Measurements from ENCODE around the gene SYNPO2.
"Not testable (repeated sequence)": the region's sequence is repeated elsewhere in the genome, so short reads cannot be mapped to it uniquely, and the experiment has no call there.

Gene SYNPO2

DNA sequence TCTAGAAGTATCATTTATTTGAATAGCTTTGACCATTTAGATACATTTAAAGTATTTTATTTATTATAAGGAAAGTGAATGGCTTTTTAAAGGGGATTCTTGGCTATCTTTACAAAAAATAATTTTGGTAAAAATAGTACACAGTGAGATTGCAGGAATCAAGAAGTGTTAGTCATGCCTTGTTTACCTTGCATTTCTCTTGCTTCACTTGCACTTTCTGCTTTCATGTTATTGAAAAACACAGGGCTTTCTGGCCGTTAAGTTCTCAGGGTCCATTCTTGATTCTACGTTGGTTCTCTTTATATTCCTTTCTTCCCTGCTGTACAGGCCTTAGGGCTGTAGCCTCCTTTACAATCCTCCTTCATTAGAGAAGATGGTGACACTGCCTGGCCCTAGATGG lies 30.9 kb upstream of the SYNPO2 start:
- H3K27ac ChIP-seq (ENCODE audit: low read depth, low read length): no peak overlapping the region
- H3K27me3 ChIP-seq (ENCODE audit: control insufficient read depth, insufficient read depth, low read length): no peaks in the 10 kb centered on the region
- H3K4me1 ChIP-seq (ENCODE audit: control insufficient read depth, insufficient read depth, low read length): no peaks in the 10 kb centered on the region
- H3K4me3 ChIP-seq (ENCODE audit: low read length): no peak overlapping the region
- H3K36me3 ChIP-seq (ENCODE audit: control insufficient read depth, insufficient read depth, low read length): no peaks in the 10 kb centered on the region
- H3K9ac ChIP-seq (ENCODE audit: low read length): no peak overlapping the region

DNA sequence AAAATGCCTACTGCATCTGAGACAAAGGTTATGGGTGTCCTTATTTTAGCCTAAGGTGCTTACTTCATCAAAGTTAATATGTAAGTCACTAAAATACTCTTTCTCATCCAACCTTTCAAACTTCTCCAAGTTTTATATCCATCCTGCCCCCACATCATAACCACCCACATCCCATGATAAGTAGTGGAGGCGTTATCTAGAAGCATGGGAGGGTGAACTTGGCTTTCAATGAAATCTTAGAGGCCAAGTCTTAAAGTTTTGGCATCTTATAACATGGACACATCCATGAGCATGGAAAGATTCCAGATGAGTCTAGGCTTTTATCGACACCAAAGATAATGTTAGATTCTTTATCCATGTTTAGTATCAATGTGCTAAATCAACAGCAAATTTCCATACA lies 29.9 kb upstream of the SYNPO2 start:
- Histone ChIP-seq H3K9ac (ENCODE audit: low read length) (no peak overlapping the region), H3K4me3 (ENCODE audit: low read length) (no peak overlapping the region), H3K27ac (ENCODE audit: low read depth, low read length) (no peak overlapping the region), H3K27me3 (ENCODE audit: control insufficient read depth, insufficient read depth, low read length) (no peaks in the 10 kb centered on the region), H3K4me1 (ENCODE audit: control insufficient read depth, insufficient read depth, low read length) (no peaks in the 10 kb centered on the region), H3K36me3 (ENCODE audit: control insufficient read depth, insufficient read depth, low read length) (no peaks in the 10 kb centered on the region)

DNA sequence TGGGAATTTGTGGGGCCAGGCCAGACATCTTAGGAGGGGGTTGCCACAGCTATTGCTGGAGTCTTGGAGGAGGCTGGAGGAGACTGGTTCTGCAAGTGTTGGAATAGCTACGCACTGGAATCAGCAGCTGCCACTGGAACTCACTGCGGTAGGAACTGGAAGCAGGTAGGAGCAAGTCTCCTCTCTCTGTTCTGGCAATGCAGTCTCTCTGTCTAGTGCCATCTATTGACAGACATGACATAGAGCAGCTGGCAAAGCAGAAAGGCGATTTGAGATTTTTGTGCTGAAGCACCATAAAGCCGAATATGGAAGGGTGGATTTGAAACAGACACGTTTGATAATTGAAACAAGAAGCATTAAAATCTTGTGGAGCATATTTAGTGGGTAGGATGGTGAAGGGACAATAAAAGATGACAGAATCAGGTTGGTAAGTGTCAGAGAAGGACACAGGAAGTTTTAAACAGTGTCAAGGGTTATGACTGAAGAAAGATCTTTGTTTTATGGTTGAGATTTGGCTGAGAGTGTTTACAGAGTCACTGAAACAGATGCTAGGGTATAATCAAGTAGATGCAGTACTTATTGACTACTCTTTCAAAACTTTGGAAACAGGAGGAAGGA lies 23.5 kb upstream of the SYNPO2 start:
- Histone ChIP-seq H3K27ac (ENCODE audit: low read depth, low read length) (no peak overlapping the region), H3K4me1 (ENCODE audit: control insufficient read depth, insufficient read depth, low read length) (peaks cover 10% of the 10 kb centered on the region), H3K27me3 (ENCODE audit: control insufficient read depth, insufficient read depth, low read length) (no peaks in the 10 kb centered on the region), H3K9ac (ENCODE audit: low read length) (no peak overlapping the region), H3K4me3 (ENCODE audit: low read length) (no peak overlapping the region), H3K36me3 (ENCODE audit: control insufficient read depth, insufficient read depth, low read length) (no peaks in the 10 kb centered on the region)

DNA sequence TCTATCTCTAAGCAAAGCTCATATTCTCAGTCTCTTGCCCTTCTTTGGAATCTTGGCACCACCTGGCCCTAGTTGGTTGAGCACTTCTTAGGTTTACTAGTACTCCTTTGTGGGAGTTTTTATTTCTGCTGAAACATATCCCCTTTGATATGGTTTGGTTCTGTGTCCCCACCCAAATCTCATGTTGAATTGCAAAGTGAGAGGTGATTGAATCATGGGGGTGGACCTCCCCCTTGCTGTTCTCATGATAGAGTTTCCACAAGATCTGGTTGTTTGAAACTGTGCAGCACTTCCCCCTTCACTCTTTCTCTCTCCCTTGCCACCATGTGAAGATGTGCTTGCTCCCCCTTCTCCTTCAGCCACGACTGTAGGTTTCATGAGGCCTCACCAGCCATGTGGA lies 22.2 kb upstream of the SYNPO2 start:
- no peak overlapping the region for H3K9ac ChIP-seq (ENCODE audit: low read length)
- H3K27ac ChIP-seq (ENCODE audit: low read depth, low read length): no peak overlapping the region
- H3K27me3 ChIP-seq (ENCODE audit: control insufficient read depth, insufficient read depth, low read length): no peaks in the 10 kb centered on the region

DNA sequence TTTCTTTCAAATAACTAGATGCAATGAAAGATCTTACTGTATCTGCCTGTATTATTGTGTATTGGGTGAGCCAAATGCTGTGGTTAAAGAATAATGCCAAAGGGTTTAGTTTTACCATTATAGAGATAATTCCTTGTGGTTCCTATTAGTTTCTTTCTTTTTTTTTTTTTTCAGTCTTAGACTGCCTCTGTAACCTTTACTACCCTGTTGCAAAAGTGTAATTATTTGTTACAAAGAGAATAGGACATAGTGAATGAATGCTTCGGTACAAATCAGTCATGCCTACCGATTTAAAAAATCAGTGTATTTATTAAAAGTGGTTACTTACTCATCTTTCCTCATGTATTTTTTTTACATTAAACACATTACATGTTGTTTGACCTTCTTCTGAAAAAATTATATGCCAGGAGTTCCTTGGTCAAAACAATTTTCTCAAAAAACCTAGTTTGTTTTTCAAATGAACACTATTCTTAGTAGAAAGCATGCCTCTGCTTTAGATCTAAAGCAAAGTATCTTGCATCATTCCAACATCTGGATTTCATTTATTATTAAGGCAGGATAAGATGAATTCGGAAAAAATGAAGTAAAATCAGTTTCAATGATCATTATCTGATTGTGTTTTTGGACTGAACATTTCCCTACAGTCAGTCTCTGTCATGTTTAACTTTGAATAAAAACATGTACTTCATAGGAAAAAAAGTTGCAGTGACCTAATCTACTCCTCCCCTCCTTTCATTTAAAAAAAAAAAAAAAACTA lies 21.2 kb upstream of the SYNPO2 start:
- no peak overlapping the region for H3K4me3 ChIP-seq (ENCODE audit: low read length)
- peaks cover 10% of the 10 kb centered on the region for H3K4me1 ChIP-seq (ENCODE audit: control insufficient read depth, insufficient read depth, low read length)
- no peaks in the 10 kb centered on the region for H3K27me3 ChIP-seq (ENCODE audit: control insufficient read depth, insufficient read depth, low read length)
- H3K9ac ChIP-seq (ENCODE audit: low read length): no peak overlapping the region
- no peak overlapping the region for H3K27ac ChIP-seq (ENCODE audit: low read depth, low read length)
- H3K36me3 ChIP-seq (ENCODE audit: control insufficient read depth, insufficient read depth, low read length): no peaks in the 10 kb centered on the region

More for the DNA sequence above, 22.2 kb upstream of the SYNPO2 start:
- Histone ChIP-seq H3K36me3 (ENCODE audit: control insufficient read depth, insufficient read depth, low read length) (no peaks in the 10 kb centered on the region), H3K4me1 (ENCODE audit: control insufficient read depth, insufficient read depth, low read length) (peaks cover 10% of the 10 kb centered on the region), H3K4me3 (ENCODE audit: low read length) (no peak overlapping the region)

DNA sequence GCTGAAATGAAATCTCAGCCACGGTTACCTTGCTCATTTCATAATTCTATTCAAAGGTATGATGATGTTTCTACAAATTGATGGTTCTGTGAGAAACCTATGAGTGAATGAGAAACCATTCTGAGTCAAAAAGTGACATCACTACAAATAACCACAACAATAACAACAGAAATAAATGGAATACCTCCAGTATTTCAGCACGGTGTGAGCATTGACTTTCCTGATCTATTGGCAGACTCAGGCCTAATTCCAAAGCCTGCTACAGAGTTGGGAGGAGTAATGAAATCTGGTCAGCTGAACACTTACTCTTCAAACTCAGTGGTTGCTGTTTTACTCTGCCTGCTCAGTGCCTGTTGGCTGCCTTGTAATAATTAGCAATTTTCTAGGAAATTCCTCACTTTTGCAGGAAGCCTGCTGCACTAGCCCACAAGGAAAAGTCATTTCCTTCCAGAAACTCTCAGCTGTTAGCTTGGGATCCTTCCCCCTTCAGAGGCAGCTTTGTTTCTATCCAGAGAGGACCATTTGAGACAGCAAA lies 18.8 kb upstream of the SYNPO2 start:
- Histone ChIP-seq H3K4me1 (ENCODE audit: control insufficient read depth, insufficient read depth, low read length) (peaks cover 10% of the 10 kb centered on the region), H3K27ac (ENCODE audit: low read depth, low read length) (peak overlapping the region; percentile 1), H3K9ac (ENCODE audit: low read length) (no peak overlapping the region), H3K36me3 (ENCODE audit: control insufficient read depth, insufficient read depth, low read length) (no peaks in the 10 kb centered on the region), H3K27me3 (ENCODE audit: control insufficient read depth, insufficient read depth, low read length) (no peaks in the 10 kb centered on the region), H3K4me3 (ENCODE audit: low read length) (no peak overlapping the region)

DNA sequence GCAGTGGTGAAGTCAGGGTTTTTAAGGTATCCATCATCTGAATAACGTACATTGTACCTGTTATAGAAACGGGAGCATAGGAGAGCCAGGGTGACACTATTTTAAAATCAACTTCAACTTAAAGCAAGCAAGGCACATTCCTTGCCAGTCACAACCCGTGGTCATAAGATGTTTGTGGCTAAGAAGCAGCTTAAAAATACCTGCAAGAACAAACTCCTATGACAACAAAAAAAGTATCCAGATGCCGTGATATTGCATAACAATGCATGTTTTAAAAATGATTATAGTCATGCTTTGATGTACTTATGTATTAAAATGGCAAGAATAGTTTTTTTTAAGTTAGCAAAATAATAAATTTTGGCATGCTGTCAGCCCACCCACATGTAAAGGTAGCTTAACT lies 16.5 kb upstream of the SYNPO2 start:
- Histone ChIP-seq H3K27ac (ENCODE audit: low read depth, low read length) (no peak overlapping the region), H3K9ac (ENCODE audit: low read length) (no peak overlapping the region), H3K4me1 (ENCODE audit: control insufficient read depth, insufficient read depth, low read length) (peaks cover 3% of the 10 kb centered on the region), H3K27me3 (ENCODE audit: control insufficient read depth, insufficient read depth, low read length) (no peaks in the 10 kb centered on the region), H3K4me3 (ENCODE audit: low read length) (no peak overlapping the region), H3K36me3 (ENCODE audit: control insufficient read depth, insufficient read depth, low read length) (no peaks in the 10 kb centered on the region)

DNA sequence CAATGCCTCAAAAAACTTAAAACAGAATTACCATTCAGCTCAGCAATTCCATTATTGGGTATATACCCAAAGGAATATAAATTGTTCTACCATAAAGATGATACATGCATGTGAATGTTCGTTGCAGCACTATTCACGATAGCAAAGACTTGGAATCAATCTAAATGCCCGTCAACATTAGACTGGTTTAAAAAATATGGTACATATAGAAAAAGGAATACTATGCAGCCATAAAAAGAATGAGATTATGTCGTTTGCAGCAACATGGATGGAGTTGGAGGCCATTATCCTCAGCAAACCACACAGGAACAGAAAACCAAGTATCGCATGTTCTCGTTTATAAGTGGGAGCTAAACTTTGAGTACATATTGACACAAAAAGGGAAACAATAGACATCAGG lies 10.9 kb upstream of the SYNPO2 start:
- Histone ChIP-seq H3K27ac (ENCODE audit: low read depth, low read length) (no peak overlapping the region), H3K27me3 (ENCODE audit: control insufficient read depth, insufficient read depth, low read length) (no peaks in the 10 kb centered on the region), H3K36me3 (ENCODE audit: control insufficient read depth, insufficient read depth, low read length) (no peaks in the 10 kb centered on the region), H3K4me3 (ENCODE audit: low read length) (no peak overlapping the region), H3K4me1 (ENCODE audit: control insufficient read depth, insufficient read depth, low read length) (no peaks in the 10 kb centered on the region), H3K9ac (ENCODE audit: low read length) (no peak overlapping the region)

DNA sequence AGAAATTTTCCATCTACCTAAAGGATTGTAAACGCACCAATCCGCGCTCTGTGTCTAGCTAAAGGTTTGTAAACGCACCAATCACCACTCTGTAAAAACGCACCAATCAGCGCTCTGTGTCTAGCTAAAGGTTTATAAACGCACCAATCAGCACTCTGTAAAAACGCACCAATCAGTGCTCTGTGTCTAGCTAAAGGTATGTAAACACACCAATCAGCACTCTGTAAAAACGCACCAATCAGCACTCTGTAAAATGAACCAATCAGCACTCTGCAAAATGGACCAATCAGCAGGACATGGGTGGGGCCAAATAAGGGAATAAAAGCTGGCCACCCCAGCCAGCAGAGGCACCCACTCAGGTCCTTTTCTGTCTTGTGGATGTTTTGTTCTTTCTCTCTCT lies 10.1 kb upstream of the SYNPO2 start:
- not testable (repeated sequence) for H3K27ac ChIP-seq (ENCODE audit: low read depth, low read length); H3K4me3 ChIP-seq (ENCODE audit: low read length); H3K27me3 ChIP-seq (ENCODE audit: control insufficient read depth, insufficient read depth, low read length); H3K4me1 ChIP-seq (ENCODE audit: control insufficient read depth, insufficient read depth, low read length); H3K36me3 ChIP-seq (ENCODE audit: control insufficient read depth, insufficient read depth, low read length); H3K9ac ChIP-seq (ENCODE audit: low read length)

DNA sequence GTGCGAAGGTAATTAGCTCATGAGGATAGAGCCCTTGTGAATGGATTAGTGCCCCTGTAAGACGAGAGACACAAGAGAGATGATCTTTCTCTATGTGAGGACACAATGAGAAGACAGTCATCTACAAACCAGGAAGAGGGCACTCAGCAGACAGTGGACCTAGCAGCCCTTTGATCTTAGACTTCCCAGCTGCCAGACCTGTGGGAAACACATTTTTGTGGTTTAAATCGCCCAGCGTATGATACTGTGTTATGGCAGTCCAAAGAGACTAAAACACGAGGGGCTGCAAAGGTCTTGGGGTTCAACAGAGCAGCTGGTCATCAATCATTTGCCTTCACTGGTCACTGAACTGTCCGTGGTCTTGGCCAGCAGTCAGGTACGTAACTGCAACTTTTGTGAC lies 9.2 kb upstream of the SYNPO2 start:
- H3K4me1 ChIP-seq (ENCODE audit: control insufficient read depth, insufficient read depth, low read length): no peaks in the 10 kb centered on the region
- H3K9ac ChIP-seq (ENCODE audit: low read length): no peak overlapping the region
- H3K27me3 ChIP-seq (ENCODE audit: control insufficient read depth, insufficient read depth, low read length): no peaks in the 10 kb centered on the region
- no peak overlapping the region for H3K27ac ChIP-seq (ENCODE audit: low read depth, low read length)
- H3K36me3 ChIP-seq (ENCODE audit: control insufficient read depth, insufficient read depth, low read length): no peaks in the 10 kb centered on the region
- H3K4me3 ChIP-seq (ENCODE audit: low read length): no peak overlapping the region

DNA sequence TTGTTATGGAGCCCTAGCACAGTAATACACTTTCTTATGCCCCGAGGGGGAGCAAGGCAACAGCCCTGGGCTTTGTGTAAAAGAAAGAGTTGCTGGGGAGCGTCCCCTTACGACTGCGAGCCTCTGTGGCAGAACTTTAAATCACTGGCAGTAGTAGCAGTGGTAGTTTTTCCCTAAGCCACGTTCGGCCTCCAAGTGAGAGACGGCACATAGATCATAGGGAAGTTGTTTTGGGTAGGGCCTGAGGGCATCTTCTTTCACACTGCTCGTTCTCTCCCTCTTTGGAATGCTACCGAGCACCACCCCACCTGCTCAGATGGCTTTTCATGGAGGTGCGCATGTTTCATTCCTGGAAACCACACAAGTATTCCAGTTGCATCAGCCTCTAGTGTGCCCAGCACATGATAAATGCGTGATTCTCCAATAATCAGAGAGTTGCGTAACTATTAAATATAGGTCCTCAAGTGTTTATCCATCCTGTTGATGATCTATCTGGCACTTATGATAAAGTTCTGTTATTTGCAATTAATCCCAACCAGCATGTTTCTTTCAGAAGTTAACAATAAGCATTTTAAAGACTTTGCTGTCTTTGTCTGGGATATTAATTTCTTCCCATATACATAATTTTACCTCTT lies 7.0 kb upstream of the SYNPO2 start:
- Histone ChIP-seq H3K4me1 (ENCODE audit: control insufficient read depth, insufficient read depth, low read length) (no peaks in the 10 kb centered on the region), H3K27ac (ENCODE audit: low read depth, low read length) (no peak overlapping the region), H3K36me3 (ENCODE audit: control insufficient read depth, insufficient read depth, low read length) (no peaks in the 10 kb centered on the region), H3K4me3 (ENCODE audit: low read length) (no peak overlapping the region), H3K27me3 (ENCODE audit: control insufficient read depth, insufficient read depth, low read length) (no peaks in the 10 kb centered on the region), H3K9ac (ENCODE audit: low read length) (no peak overlapping the region)

DNA sequence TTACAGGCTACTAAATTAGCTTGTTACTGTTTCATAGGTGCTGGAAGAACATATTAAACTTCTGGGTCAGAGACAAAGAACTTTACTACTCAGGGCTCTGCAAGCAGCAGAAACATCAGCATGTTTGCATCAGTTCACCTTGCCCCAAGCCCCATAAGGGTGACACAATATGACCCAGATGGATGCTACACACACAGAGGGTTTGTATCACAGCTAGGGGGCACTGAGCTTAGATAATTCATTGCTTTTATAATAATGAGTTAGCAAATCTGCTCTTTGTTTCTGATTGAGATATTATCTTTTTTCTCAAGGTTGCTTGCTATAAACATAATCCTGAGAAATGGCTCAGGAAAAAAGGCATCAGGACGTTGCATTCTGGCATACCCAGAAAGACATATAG lies 4.8 kb upstream of the SYNPO2 start:
- no peaks in the 10 kb centered on the region for H3K36me3 ChIP-seq (ENCODE audit: control insufficient read depth, insufficient read depth, low read length)
- H3K4me3 ChIP-seq (ENCODE audit: low read length): no peak overlapping the region
- no peak overlapping the region for H3K27ac ChIP-seq (ENCODE audit: low read depth, low read length)
- no peak overlapping the region for H3K9ac ChIP-seq (ENCODE audit: low read length)
- H3K27me3 ChIP-seq (ENCODE audit: control insufficient read depth, insufficient read depth, low read length): no peaks in the 10 kb centered on the region
- H3K4me1 ChIP-seq (ENCODE audit: control insufficient read depth, insufficient read depth, low read length): peaks cover 5% of the 10 kb centered on the region
